Activated T-cell treated with anti-CD3 and anti-CD28 coated beads, Interleukin-2, amount 50 U/mL, for 4 hours (primary cell): Measurements from ENCODE around the gene EPG5. TPM values are rescaled to one million over a fixed set of nuclear protein-coding genes. Genes with fewer than 3 reads are reported as not detected.
"Not testable (repeated sequence)": the region's sequence is repeated elsewhere in the genome, so short reads cannot be mapped to it uniquely, and the experiment has no call there.

Experiments
- ATAC-seq, 2 donors: fragments of 200-7000 bp; cut with Tn5 transposase; one replicate each; pipeline ENCODE4 v1.10.0; 2021
- DNase-seq: peaks from one replicate; pipeline ENCODE4 v3.0.0-alpha.2; 2020
- H3K27me3 Mint-ChIP-seq: one replicate; pipeline ENCODE4 v1.8.0; 2021; ENCODE audit warnings: low read depth, mixed read lengths
- H3K36me3 Mint-ChIP-seq: one replicate; pipeline ENCODE4 v1.8.0; 2022; ENCODE audit warnings: mixed read lengths; ENCODE audit not compliant: insufficient read depth
- H3K4me1 Mint-ChIP-seq: one replicate; pipeline ENCODE4 v1.8.0; 2021; ENCODE audit warnings: low read depth, mixed read lengths
- H3K4me3 Mint-ChIP-seq: one replicate; pipeline ENCODE4 v1.8.0; 2021; ENCODE audit warnings: mild to moderate bottlenecking, moderate library complexity, mixed read lengths
- H3K9me3 Mint-ChIP-seq: one replicate; pipeline ENCODE4 v1.8.0; 2021; ENCODE audit warnings: mixed read lengths
- total RNA-seq, 3 donors: library from RNA; stranded (reverse); gene quantifications; one replicate each; pipeline ENCODE4 v1.2.1, GENCODE V29; 2021

Gene EPG5
- total RNA-seq, 3 donors from 2014 or later, result 7.8 to 9.8 (median 7.9) TPM

GRCh38 chr18:45859334-45859733, 107.8 kb downstream of the EPG5 start:
- Mint-ChIP-seq H3K36me3 (peaks cover 61% of the 10 kb centered on the region), H3K4me3 (no peak overlapping the region), H3K9me3 (no peaks in the 10 kb centered on the region), H3K27me3 (no peaks in the 10 kb centered on the region), H3K4me1 (no peaks in the 10 kb centered on the region)
- ATAC-seq, result no peak
- no peak for DNase-seq

- no peaks in the 10 kb centered on the region for H3K4me1 Mint-ChIP-seq
- DNase-seq, result no peak
- no peaks in the 10 kb centered on the region for H3K27me3 Mint-ChIP-seq
- no peak for ATAC-seq
- H3K4me3 Mint-ChIP-seq, result no peak overlapping the region
- peaks cover 56% of the 10 kb centered on the region for H3K36me3 Mint-ChIP-seq
- H3K9me3 Mint-ChIP-seq, result no peaks in the 10 kb centered on the region
These were observed 110.6 kb downstream of the EPG5 start for GRCh38 chr18:45856531-45856930.

- Mint-ChIP-seq H3K36me3 (peaks cover 49% of the 10 kb centered on the region), H3K27me3 (no peaks in the 10 kb centered on the region), H3K4me3 (no peak overlapping the region), H3K9me3 (no peaks in the 10 kb centered on the region), H3K4me1 (no peaks in the 10 kb centered on the region)
- ATAC-seq (no peak), DNase-seq (no peak)
These were observed 113.0 kb downstream of the EPG5 start for GRCh38 chr18:45854036-45854586.

- no peak for ATAC-seq
- no peak for DNase-seq
- Mint-ChIP-seq H3K4me1 (no peaks in the 10 kb centered on the region), H3K27me3 (no peaks in the 10 kb centered on the region), H3K9me3 (no peaks in the 10 kb centered on the region), H3K4me3 (no peak overlapping the region), H3K36me3 (peaks cover 44% of the 10 kb centered on the region)
These were observed 114.5 kb downstream of the EPG5 start for GRCh38 chr18:45852631-45853030.

GRCh38 chr18:45851161-45851925, 115.8 kb downstream of the EPG5 start:
- no peak overlapping the region for H3K4me3 Mint-ChIP-seq
- no peaks in the 10 kb centered on the region for H3K27me3 Mint-ChIP-seq
- no peak for ATAC-seq
- DNase-seq, result no peak
- H3K36me3 Mint-ChIP-seq, result peaks cover 41% of the 10 kb centered on the region
- no peaks in the 10 kb centered on the region for H3K9me3 Mint-ChIP-seq
- no peaks in the 10 kb centered on the region for H3K4me1 Mint-ChIP-seq

GRCh38 chr18:45850021-45850420, 117.1 kb downstream of the EPG5 start:
- Mint-ChIP-seq H3K9me3 (no peaks in the 10 kb centered on the region), H3K4me3 (no peak overlapping the region), H3K36me3 (peaks cover 30% of the 10 kb centered on the region), H3K4me1 (no peaks in the 10 kb centered on the region), H3K27me3 (no peaks in the 10 kb centered on the region)
- ATAC-seq (no peak), DNase-seq (no peak)

DNA sequence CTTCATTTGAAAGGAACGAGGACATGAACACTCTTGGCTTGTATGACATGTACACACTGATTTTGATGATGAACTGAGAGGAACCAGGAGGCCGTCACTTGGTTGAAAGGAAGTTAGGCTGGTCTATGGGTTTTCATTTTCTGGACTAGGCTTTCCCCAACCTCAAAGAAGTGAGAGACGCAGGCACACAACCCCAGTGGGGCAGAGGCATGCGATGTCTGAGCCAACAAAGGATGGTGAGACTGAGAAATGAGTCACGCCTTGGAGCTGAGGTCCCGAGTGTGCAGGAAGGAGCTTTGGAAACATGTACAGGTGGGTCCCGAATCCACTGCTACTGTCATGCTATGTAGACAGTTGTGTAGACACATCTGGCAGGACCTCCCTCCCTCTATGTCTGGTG, 117.6 kb downstream of the EPG5 start:
- no peak for DNase-seq
- ATAC-seq, result no peak
- peaks cover 3% of the 10 kb centered on the region for H3K4me1 Mint-ChIP-seq
- H3K27me3 Mint-ChIP-seq, result no peaks in the 10 kb centered on the region
- peaks cover 26% of the 10 kb centered on the region for H3K36me3 Mint-ChIP-seq
- no peaks in the 10 kb centered on the region for H3K9me3 Mint-ChIP-seq
- H3K4me3 Mint-ChIP-seq, result no peak overlapping the region

DNA sequence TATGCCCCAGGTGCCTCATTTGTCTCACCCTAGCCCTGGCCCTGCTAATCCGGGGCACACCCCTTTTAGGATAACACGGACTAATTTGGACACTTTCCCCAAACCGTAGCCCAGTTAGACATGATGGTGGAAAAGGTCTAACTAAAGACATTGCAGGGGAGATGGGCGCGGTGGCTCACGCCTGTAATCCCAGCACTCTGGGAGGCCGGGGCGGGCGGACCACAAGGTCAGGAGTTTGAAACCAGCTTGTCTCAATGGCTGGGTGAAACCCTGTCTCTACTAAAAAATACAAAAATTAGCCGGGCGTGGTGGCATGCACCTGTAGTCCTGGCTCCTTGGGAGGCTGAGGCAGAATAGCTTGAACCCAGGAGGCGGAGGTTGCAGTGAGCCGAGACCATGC, 118.5 kb downstream of the EPG5 start:
- not testable (repeated sequence) for H3K4me1 Mint-ChIP-seq, DNase-seq, H3K9me3 Mint-ChIP-seq, ATAC-seq, H3K27me3 Mint-ChIP-seq, H3K4me3 Mint-ChIP-seq
- H3K36me3 Mint-ChIP-seq, result peaks cover 21% of the 10 kb centered on the region

DNA sequence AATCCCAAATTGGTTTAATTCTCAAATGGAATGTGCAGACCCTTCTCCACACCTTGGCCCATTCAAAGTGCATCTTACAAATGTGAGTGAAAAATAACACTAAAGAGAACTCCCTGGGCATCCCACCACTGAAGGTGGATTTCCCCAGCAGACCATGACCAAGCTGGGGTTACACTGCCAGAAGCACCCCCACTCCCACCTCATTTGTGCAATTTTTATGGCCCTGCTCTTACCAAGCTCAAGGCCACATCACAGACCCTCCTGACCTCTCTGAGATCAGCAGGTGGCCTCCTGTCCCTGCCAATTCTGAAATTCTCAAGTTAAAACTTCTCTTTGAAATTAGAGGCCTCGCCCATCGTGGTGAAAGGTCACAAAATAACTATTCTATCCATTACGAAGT, 120.0 kb downstream of the EPG5 start:
- H3K4me3 Mint-ChIP-seq, result no peak overlapping the region
- H3K36me3 Mint-ChIP-seq, result peaks cover 11% of the 10 kb centered on the region
- H3K27me3 Mint-ChIP-seq, result no peaks in the 10 kb centered on the region
- peaks cover 3% of the 10 kb centered on the region for H3K4me1 Mint-ChIP-seq
- DNase-seq (no peak), ATAC-seq (no peak)
- no peaks in the 10 kb centered on the region for H3K9me3 Mint-ChIP-seq

GRCh38 chr18:45845410-45845809, 121.7 kb downstream of the EPG5 start:
- Mint-ChIP-seq H3K27me3 (peaks cover 1% of the 10 kb centered on the region), H3K9me3 (no peaks in the 10 kb centered on the region)
- ATAC-seq, result no peak

DNA sequence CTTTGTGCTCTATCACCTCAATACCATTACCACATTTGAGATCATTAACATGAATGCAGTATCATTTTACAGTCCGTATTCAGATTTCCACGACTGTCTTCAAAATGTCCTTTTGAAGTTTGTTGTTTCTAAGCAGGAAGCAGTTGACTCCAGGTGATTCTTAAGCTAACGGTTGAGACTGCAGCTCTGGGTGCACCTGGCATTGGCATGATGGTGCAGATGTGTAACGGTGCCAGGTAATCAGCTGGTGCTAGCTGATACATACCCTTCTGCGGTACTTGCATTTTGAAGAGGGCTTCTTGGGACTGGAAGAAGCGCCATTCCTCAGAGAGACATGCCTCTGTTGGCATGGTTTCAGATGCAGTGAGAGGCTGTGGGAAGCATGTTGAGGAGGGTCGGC, 122.2 kb downstream of the EPG5 start:
- ATAC-seq, result no peak
- Mint-ChIP-seq H3K36me3 (peaks cover 2% of the 10 kb centered on the region), H3K9me3 (no peaks in the 10 kb centered on the region), H3K27me3 (peaks cover 5% of the 10 kb centered on the region), H3K4me1 (peaks cover 3% of the 10 kb centered on the region), H3K4me3 (no peak overlapping the region)
- no peak for DNase-seq

More at GRCh38 chr18:45845410-45845809, 121.7 kb downstream of the EPG5 start:
- Mint-ChIP-seq H3K4me3 (no peak overlapping the region), H3K36me3 (peaks cover 2% of the 10 kb centered on the region), H3K4me1 (peaks cover 3% of the 10 kb centered on the region)
- DNase-seq, result no peak

DNA sequence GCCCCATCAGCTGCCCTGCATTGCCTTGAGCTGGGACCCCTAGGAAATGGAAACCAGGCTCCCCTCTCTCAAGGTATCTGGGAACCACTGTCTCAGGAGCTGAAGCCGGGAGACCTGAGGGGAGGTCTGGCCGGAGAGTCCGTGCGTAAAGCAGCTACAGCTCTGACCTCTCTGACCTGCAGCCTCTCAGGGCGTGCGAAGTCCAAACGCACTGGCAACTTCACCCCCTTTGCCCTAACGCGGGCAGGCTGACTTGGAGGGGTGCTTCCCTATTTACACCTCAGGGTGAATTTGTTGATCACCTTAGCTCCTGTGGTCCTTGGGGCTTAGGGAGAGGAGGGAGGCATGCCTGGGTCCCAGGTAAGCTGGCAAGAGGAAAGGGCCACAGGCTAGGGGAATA, 124.1 kb downstream of the EPG5 start:
- H3K4me1 Mint-ChIP-seq, result peaks cover 9% of the 10 kb centered on the region
- no peak for DNase-seq
- H3K27me3 Mint-ChIP-seq, result peaks cover 20% of the 10 kb centered on the region
- no peaks in the 10 kb centered on the region for H3K36me3 Mint-ChIP-seq
- no peak overlapping the region for H3K4me3 Mint-ChIP-seq
- H3K9me3 Mint-ChIP-seq, result no peaks in the 10 kb centered on the region
- no peak for ATAC-seq

DNA sequence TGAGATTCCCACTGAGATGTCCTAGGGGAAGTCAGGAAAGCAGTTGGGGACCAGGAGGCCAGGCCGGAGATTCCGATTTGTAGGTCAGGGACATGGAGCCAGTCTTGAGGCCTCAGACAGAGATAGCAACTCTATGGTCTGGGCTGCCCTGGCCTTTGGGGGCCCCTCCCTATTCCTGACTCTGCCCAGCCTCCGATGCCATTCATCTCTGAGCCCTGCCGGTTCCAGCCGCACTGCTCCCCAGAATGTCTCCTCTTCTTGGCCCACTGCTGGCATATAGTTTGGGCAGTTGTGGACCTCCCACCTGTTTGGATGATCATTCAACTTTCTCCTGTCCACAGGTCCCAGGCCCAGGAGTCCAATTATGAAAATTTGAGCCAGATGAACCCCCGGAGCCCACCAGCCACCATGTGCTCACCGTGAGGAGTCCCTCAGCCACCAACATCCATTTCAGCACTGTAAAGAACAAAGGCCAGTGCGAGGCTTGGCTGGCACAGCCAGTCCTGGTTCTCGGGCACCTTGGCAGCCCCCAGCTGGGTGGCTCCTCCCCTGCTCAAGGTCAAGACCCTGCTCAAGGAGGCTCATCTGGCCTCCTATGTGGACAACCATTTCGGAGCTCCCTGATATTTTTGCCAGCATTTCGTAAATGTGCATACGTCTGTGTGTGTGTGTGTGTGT, 125.2 kb downstream of the EPG5 start:
- Mint-ChIP-seq H3K27me3 (peaks cover 24% of the 10 kb centered on the region), H3K4me3 (no peak overlapping the region), H3K9me3 (no peaks in the 10 kb centered on the region), H3K4me1 (peaks cover 12% of the 10 kb centered on the region), H3K36me3 (no peaks in the 10 kb centered on the region)
- ATAC-seq (no peak), DNase-seq (no peak)

DNA sequence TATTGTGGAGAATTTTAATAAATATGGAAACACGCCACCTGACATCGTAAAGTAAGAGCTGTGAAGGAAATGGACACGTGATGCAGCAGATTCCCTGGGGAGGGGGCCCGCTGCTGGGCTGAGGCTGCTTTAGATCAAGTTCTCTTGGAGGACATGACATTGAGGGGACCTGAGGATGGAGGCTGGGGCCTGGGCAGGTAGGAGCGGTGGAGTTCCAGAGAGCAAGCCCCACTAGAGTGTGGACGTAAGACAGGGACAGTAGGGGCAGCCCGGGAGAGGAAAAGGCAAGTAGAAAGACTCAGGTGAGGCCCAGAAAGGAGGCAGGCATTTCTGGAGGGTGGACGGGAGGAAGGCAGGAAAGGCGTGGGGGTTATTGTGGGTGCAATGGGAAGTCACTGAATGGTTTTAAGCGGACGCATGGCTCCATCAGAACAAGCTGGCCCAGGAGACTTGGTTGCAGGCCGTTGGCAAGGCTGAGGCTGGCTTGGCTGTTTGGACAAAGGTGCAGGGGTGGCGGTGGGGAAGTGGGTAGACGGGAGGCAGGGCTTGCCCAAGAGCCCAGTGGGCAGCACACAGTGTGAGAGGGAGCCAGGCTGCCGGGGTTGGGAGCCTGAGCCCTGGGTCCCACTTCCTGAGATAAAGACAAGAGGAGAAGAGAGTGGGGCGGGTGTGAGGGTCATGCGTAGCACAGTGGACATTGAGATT, 125.9 kb downstream of the EPG5 start:
- ATAC-seq, result no peak
- Mint-ChIP-seq H3K4me1 (peaks cover 14% of the 10 kb centered on the region), H3K27me3 (peaks cover 29% of the 10 kb centered on the region)

More for the DNA sequence above, 125.9 kb downstream of the EPG5 start:
- no peaks in the 10 kb centered on the region for H3K36me3 Mint-ChIP-seq
- no peak overlapping the region for H3K4me3 Mint-ChIP-seq
- DNase-seq, result no peak
- H3K9me3 Mint-ChIP-seq, result no peaks in the 10 kb centered on the region
